Mesothelial cell of epicardium (in vitro differentiated cells): ENCODE results near the gene PFKFB3. TPM values are rescaled to one million over a fixed set of nuclear protein-coding genes. Genes with fewer than 3 reads are reported as not detected.
"Not testable (repeated sequence)": the region's sequence is repeated elsewhere in the genome, so short reads cannot be mapped to it uniquely, and the experiment has no call there.

Experiments
- DNase-seq, 2 experiments: peaks; one replicate each; pipeline ENCODE4 v3.0.0; 2021; ENCODE audit warnings: low spot score in 2 of 2; ENCODE audit not compliant: unreplicated experiment in 2 of 2
- H3K27ac Mint-ChIP-seq: 2 replicates; pipeline ENCODE4 v1.8.0; 2021; ENCODE audit warnings: mixed read lengths
- H3K27me3 Mint-ChIP-seq: 2 replicates; pipeline ENCODE4 v1.8.0; 2021; ENCODE audit warnings: low read depth, mixed read lengths
- H3K36me3 Mint-ChIP-seq: 2 replicates; pipeline ENCODE4 v1.8.0; 2021; ENCODE audit warnings: mixed read lengths
- H3K4me1 Mint-ChIP-seq: 2 replicates; pipeline ENCODE4 v1.8.0; 2021; ENCODE audit warnings: mixed read lengths
- H3K4me3 Mint-ChIP-seq: 2 replicates; pipeline ENCODE4 v1.8.0; 2021; ENCODE audit warnings: mild to moderate bottlenecking, moderate library complexity, mixed read lengths
- H3K9me3 Mint-ChIP-seq: 2 replicates; pipeline ENCODE4 v1.8.0; 2021; ENCODE audit warnings: mixed read lengths
- total RNA-seq: library from RNA; stranded (reverse); gene quantifications from 3 replicates; pipeline ENCODE4 v1.2.1, GENCODE V29; 2021
- TF ChIP-seq, protein P1 (sequence below): fragments of 200-600 bp; sonication (generic); IDR thresholded peaks from one replicate; pipeline ENCODE4 v1.5.0; 2021; ENCODE audit warnings: antibody characterized with exemption; ENCODE audit not compliant: unreplicated experiment

Gene PFKFB3
- total RNA-seq, 1 donor from 2014 or later = 51.5 TPM

DNA sequence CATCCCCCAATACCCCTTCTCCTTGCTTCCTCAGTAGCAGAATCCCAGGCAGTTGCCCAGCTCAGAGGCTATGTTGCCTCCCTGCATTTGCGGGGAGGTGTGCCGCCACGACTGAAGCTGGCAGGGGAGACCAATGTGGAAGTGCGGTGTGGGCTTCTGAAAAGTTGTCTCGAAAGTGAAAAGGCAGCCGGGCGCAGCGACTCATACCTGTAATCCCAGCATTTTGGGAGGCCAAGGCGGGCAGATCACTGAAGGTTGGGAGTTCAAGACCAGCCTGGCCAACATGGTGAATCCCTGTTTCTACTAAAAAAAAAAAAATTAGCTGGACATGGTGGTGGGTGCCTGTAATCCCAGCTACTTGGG lies 15.9 kb upstream of the PFKFB3 start:
- TF ChIP-seq, protein P1, sequence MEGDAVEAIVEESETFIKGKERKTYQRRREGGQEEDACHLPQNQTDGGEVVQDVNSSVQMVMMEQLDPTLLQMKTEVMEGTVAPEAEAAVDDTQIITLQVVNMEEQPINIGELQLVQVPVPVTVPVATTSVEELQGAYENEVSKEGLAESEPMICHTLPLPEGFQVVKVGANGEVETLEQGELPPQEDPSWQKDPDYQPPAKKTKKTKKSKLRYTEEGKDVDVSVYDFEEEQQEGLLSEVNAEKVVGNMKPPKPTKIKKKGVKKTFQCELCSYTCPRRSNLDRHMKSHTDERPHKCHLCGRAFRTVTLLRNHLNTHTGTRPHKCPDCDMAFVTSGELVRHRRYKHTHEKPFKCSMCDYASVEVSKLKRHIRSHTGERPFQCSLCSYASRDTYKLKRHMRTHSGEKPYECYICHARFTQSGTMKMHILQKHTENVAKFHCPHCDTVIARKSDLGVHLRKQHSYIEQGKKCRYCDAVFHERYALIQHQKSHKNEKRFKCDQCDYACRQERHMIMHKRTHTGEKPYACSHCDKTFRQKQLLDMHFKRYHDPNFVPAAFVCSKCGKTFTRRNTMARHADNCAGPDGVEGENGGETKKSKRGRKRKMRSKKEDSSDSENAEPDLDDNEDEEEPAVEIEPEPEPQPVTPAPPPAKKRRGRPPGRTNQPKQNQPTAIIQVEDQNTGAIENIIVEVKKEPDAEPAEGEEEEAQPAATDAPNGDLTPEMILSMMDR = no peak
- H3K27ac Mint-ChIP-seq = no peak overlapping the region
- no peaks in the 10 kb centered on the region for H3K9me3 Mint-ChIP-seq
- H3K4me1 Mint-ChIP-seq = no peaks in the 10 kb centered on the region
- H3K4me3 Mint-ChIP-seq = no peak overlapping the region
- no peaks in the 10 kb centered on the region for H3K36me3 Mint-ChIP-seq
- DNase-seq = no peak
- H3K27me3 Mint-ChIP-seq = no peaks in the 10 kb centered on the region

DNA sequence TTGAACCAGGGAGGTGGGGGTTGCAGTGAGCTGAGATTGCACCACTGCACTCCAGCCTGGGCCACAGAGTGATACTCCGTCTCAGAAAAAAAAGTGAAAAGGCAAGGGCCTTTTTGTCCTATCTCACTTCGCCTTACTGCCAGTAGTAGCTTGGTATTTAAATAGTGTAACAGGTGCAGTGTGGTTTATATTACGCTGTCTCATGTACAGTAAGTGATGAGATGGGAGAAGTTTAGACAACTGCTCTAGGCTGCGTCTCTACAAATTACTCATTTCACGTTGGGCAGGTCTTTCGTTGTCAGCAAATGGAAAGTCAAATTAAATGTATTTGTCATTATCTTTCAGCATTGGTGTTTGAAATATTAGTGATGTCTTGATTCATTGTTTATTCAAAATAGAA lies 15.5 kb upstream of the PFKFB3 start:
- DNase-seq = no peak
- Mint-ChIP-seq H3K9me3 (no peaks in the 10 kb centered on the region), H3K36me3 (no peaks in the 10 kb centered on the region), H3K27ac (no peak overlapping the region), H3K27me3 (no peaks in the 10 kb centered on the region), H3K4me3 (no peak overlapping the region), H3K4me1 (no peaks in the 10 kb centered on the region)
- TF ChIP-seq, protein P1 = no peak

DNA sequence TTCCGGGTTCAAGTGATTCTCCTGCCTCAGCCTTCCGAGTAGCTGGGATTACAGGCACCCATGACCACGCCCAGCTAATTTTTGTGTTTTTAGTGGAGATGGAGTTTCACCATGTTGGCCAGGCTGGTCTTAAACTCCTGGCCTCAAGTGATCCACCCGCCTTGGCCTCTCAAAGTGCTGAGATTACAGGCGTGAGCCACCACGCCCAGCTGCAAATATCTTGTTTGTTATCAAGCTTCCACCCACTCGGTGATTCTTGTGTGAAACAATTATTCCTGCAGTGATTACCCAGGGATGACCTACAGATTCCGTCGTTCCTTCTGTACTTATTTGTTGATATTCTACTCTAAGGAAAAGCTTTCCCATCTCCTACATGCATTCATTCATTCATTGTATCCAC lies 12.7 kb upstream of the PFKFB3 start:
- H3K27ac Mint-ChIP-seq, H3K36me3 Mint-ChIP-seq, H3K4me3 Mint-ChIP-seq, H3K27me3 Mint-ChIP-seq, H3K4me1 Mint-ChIP-seq, DNase-seq, H3K9me3 Mint-ChIP-seq: not testable (repeated sequence)

DNA sequence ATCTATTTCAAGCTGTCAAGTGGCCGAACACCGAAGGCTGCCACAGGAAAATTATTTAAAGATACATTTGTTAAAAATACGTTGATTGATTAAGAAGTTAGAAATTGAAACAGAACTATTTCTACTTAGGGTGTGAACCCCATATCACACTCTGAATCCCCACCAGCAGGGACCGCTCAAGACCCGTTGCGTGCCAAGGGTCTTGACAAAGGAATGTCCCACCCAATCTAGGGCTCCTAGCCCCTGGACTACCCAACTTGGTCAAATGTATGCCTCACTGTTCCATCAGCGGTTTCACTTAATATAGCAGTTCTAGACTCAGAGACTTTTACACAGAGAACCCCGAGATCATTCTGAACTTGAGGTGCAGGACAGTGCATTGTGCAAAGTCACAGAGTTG lies 11.6 kb upstream of the PFKFB3 start:
- Mint-ChIP-seq H3K9me3 (no peaks in the 10 kb centered on the region), H3K27me3 (no peaks in the 10 kb centered on the region), H3K4me1 (no peaks in the 10 kb centered on the region), H3K36me3 (no peaks in the 10 kb centered on the region), H3K4me3 (no peak overlapping the region), H3K27ac (no peak overlapping the region)
- no peak for DNase-seq
- TF ChIP-seq, protein P1 = no peak

DNA sequence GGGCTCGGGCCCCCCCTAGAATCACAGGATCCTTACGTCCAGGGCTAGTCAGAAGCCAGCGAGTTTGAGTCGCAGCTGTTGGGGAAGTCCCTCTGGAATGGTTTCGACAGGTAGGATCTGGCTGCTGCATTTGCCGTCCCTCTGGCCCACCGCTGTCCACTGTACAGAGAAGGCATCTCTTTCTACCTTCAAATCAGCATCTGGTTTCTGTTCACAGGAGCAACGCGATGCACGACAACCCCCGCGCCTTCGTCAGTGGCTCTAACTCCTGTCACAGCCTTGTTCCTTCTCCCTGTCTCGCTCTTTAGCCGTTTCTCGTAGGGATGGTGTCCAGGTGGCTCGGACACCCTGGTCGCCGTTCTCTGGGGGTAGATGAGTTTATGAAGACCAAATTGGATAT lies 11.2 kb upstream of the PFKFB3 start:
- TF ChIP-seq, protein P1 = no peak
- no peak overlapping the region for H3K27ac Mint-ChIP-seq
- H3K36me3 Mint-ChIP-seq = no peaks in the 10 kb centered on the region
- DNase-seq = no peak
- no peaks in the 10 kb centered on the region for H3K4me1 Mint-ChIP-seq
- H3K27me3 Mint-ChIP-seq = no peaks in the 10 kb centered on the region
- H3K9me3 Mint-ChIP-seq = no peaks in the 10 kb centered on the region
- no peak overlapping the region for H3K4me3 Mint-ChIP-seq

DNA sequence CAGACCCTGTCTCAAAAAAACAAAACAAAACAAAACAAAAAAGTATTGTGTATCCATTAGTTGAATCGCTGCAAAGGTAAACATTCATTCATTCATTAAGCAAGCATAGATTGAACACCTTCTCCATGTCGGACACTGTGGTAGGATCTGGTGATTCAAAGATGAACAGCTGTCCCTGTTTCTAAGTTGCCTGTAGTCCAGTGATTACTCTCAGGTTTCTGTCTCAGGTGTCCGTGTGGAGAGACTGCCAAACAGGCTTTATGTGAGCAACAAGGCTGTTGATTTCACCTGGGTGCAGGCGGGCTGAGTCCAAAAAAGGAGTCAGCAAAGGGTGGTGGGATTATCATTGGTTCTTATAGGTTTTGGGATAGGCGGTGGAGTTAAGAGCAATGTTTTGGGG lies 9.4 kb upstream of the PFKFB3 start:
- H3K36me3 Mint-ChIP-seq, DNase-seq, H3K4me3 Mint-ChIP-seq, H3K9me3 Mint-ChIP-seq, H3K4me1 Mint-ChIP-seq, H3K27ac Mint-ChIP-seq, H3K27me3 Mint-ChIP-seq: not testable (repeated sequence)

DNA sequence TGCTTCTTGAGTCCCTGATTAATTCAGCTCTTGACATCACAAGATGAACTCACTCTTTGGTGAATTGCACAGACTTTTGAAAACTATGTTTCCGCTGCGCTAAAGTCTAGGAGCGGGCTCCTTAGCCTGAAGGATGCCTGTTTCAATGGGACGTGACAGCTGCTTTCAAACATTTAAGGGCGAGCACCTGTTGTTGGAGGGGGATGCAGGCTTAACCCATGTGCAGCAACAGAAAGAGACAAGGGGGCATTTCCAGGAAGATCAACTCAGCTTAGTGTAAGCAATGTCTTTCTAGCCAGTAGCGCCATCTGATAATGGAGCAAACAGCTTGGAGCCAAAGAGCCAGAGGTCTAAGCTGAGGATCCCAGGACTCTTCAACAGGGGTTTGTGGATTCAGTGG lies 8.4 kb upstream of the PFKFB3 start:
- Mint-ChIP-seq H3K27ac (no peak overlapping the region), H3K27me3 (peaks cover 7% of the 10 kb centered on the region), H3K36me3 (no peaks in the 10 kb centered on the region), H3K4me1 (no peaks in the 10 kb centered on the region), H3K4me3 (no peak overlapping the region), H3K9me3 (no peaks in the 10 kb centered on the region)
- TF ChIP-seq, protein P1 = no peak
- DNase-seq = no peak
